GM19023 (cell line): ENCODE measurements around the gene IQGAP1.
A peak's percentile ranks its signal among the peaks of the same experiment; 100 is the strongest.
"Not testable (repeated sequence)": the region's sequence is repeated elsewhere in the genome, so short reads cannot be mapped to it uniquely, and the experiment has no call there.

Source experiments
- ATAC-seq: cut with Tn5 transposase; IDR thresholded peaks from one replicate; pipeline ENCODE4 v1.9.1; 2021; ENCODE audit warnings: mild to moderate bottlenecking, moderate library complexity; ENCODE audit not compliant: unreplicated experiment

IQGAP1 gene

DNA sequence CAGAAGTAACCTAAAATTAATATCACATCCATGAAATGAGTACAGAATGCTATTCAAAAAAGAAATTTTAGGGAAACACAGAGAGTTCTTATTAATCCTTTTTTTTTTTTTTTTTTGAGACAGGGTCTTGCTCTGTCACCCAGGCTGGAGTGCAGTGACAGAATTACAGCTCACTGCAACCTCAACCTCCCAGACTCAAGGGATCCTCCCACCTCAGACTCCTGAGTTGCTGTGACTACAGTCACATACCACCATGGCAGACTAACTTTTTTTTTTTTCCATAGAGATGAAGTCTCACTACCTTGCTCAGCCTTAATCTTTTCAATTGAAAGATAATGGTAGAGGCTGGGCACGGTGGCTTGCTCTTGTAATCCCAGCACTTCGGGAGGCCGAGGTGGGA is 135.3 kb downstream of the IQGAP1 start:
- ATAC-seq, result no peak

DNA sequence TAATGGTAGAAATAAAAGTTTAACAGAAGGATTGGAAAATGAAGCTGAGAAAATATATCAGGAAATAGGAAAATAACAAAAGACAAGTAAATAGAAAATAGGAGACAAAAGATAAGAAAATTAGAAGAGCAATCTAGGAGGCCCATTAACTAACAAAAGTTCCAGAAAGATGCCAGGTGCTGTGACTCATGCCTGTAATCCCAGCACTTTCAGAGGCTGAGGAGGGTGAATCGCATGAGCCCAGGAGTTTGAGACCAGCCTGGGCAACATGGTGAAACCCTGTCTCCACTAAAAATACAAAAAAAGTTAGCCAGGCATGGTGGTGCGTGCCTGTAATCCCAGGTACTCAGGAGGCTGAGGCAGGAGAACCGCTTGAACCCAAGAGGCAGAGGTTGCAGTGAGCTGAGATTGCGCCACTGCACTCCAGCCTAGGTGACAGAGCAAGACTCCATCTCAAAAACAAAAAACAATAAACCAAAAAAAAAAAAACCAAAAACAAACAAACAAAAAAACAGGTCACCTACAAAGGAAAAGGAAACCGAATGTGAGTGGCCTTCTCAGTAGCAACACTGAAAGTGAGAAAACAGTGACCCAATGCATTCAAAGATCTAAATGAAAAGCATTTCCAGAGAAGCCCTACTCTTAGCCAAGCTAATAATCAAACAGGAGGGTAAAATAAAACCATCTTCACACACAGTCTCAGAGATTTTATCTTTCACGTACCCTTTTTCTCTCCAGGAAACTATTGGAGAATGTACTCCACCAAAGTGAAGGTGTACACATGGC is 136.2 kb downstream of the IQGAP1 start:
- ATAC-seq, result not testable (repeated sequence)

DNA sequence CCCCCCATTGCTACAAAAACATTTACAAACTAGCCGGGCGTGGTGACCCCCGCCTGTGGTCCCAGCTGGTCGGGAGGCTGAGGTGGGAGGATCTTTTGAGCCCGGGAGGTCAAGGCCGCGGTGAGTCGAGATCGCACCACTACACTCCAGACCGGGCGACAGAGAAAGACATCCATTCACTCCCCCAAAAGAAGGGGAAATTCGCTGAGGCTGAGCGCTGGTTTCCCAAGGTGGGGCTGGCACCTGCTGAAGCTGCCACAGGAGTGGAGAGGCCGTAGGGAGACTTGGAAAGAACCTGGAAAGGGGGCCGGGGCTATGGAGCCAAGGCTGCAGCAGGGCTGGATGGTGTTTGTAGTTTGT is 140.9 kb downstream of the IQGAP1 start:
- ATAC-seq, result no peak

DNA sequence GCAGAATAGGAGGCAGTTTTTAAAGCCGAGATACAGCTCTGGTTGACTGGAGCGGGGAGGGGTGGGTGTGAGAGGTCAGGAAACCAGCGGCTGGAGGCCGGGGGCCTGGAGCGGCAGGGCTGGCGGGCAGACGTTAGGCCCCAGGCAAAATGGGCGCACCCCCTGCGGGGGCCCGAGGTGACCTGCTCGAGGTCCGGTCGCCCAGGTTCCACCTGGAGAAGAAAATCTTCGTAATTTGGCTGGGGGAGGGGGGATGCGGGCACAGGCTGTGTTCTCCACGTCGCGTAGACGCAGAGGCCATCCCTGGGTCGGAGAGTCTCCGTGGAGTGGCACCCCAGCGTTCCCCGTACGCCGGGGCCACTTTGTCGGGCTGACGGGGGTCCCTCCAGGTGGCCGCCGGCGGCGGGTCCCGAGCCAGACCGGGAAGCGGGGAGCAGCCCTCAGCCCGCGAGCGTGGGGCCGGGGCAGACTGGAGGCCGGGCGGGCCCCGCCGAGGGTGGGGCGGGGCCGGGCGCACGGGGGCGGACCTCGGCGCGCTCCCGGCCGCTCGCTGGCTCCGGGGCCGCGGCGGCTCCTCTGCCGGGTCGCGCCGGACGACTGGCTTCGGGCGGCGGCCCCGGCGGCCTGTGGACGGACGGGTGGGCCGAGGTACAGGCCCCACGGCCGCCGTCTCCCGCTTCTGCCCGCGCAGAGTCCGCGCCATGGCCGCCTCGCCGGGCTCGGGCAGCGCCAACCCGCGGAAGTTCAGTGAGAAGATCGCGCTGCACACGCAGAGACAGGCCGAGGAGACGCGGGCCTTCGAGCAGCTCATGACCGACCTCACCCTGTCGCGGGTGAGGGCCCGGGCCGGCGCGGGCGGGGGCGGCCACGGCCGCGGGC is 141.6 kb downstream of the IQGAP1 start, which contains the start of gene CRTC3:
TSS of gene CRTC3 (plus strand) at position 553 of the 879 bp plus-strand sequence. CDS start at position 702, 149 bp downstream.
- peak; percentile 77 for ATAC-seq

DNA sequence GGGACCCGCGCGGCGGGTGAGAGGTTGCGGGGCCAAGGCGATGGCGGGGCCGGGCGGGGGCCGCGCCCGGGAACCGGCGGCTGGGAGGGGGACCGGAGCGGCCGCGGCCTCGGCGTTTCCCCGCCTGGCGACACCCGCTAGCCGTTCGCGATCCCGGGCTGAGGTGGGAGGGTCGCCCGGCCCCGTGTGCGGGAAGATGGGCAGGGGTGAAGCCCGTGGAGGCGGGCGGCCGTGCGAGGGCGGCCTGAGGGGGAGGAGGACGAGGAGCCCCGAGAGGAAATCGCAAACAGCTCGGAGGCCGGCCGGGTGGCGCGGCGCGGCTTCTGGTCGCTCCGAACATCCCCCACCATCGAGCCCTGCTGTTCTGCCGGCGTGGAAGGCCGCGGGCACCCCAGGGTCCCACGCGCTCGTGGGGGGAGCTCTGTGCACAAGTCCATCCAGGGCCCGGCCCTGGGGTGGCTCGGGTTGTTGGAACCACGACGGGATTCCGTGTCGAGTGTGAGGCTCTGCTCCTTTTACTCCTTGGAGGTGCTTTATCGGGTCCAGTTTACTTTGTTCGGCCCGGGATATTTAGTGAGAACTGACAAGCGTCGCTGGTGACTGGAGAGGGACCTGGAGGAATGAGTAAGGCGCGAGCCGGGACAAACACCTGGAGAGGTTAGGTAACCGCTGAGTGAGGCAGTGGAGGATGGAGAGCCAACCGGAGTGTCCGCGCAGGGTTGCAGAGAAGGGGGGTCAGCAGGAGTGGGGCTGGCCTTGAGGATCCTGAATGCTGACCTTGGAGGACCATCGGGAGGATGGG is 142.4 kb downstream of the IQGAP1 start:
- peak; percentile 39 for ATAC-seq

DNA sequence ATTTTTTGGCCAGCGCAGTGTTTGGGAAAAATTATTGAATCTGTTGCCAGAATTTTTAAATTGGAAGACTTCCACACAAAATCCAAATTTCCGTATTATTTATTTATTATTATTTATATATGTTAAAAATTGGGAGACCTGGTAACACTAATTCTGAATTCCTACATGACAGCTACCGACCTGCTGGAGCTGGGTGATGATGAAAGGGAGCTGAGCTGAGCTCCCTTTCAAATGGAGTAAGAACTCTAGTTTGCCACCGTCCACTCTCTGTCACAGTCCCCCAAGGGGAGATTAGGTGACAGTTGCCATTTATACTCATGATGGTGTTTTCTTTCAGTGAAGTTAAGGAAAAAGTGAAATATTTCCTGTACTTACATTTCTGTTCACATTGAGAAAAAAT is 143.1 kb downstream of the IQGAP1 start:
- ATAC-seq, result no peak

DNA sequence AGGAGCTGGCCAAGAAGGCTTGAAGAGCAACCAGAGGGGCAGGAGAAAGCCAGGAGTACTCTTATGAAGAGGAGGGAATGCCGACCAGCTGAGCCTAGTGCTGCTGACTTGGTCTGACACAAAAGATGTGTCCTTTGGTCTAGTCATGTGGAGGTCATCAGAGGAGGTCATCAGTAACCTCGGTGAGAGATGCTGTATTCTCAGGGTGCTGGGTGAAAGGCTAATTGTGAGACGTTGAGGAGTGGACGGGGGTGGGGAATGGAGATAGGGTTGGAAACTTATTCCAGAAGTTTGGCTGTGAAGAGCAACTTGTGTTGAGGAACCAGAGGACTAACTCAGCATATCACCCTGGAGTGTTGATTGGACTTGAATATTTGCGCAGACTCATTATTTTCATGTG is 147.2 kb downstream of the IQGAP1 start:
- ATAC-seq, result no peak

DNA sequence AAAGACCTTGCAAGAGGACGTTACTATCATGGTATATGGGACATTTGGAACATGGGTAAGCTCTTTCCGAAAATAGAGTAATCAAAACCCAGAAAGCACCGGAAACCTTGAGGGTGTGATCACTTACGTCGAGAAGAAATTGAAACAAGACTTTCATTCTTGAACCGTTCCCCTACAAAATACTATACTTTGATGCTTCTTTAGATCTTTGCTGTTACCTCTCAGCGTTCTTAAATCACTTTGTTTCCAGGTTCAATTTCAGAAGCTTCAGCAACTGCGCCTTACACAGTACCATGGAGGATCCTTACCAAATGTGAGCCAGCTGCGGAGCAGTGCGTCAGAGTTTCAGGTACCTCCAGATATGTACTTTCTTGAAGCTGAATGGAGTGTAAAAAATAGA is 151.7 kb downstream of the IQGAP1 start:
- ATAC-seq, result no peak

DNA sequence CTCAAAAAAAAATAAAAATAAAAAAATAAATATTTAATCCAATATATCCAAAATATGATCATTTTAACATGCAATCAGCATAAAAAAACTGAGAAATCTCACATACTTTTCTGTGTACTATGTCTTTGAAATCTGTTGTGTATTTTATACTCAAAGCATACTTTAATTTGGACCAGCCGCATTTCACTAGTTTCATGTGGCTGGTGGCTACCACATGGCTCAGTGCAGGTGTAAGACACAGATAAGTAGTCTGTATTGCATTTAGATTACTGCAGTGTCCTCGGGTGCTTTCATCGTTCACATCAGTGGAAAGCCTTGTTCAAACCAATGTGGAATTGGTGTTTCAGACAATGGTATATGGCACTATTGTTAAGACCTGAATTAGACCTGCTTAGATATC is 152.7 kb downstream of the IQGAP1 start:
- no peak for ATAC-seq

DNA sequence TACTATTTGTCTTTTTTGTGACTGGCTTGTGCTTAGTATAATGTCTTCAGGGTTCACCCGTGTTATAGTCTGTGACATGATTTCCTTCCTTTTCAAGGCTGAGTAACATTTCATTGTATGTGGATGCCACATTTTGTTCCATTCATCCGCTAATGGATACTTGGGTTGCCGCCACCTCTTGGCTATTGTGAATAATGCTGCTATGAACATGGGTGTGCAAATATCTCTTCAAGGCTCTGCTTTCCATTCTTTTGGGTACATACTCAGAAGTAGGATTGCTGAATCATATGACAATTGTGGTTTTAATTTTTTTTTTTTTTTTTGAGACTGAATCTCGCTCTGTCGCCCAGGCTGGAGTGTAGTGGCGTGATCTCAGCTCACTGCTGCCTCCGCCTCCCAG is 157.1 kb downstream of the IQGAP1 start:
- no peak for ATAC-seq

DNA sequence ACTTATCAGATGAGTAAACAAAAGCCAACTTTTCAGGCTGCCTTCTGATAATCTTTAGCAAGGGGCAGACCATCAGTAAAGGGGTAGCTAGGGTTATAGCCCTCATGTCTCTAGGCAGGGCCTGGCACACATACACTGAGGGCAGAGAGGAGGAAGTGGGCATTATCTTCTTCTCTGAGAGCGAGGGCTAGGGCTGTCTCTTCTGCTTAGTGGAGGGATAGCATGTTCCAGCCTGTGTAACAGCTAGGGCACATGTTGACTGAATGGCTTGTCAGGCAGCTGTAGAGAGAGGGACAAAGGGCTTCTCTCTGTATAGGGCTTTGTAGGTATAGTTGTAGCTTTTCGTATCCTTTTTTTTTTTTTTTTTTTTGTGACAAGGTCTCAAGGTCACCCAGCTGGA is 159.5 kb downstream of the IQGAP1 start:
- no peak for ATAC-seq

DNA sequence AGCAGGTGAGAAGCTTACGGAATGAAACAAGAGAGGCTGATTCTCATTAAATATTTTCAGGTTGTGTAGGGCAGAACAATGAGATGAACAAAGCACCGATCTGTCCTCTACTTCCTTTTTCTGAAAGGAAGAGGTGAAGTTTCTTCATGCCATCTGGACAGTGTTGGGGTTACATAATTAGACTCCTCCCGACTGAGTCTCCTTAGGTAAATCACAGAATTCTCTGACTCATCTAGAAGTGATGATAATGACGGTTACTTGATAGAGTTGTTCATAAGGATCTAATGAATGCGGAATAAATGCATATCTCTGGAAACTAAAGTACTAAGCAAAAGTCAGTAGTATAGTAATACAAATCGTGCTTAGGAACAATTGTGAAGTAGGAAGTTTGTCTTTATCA is 162.9 kb downstream of the IQGAP1 start:
- no peak for ATAC-seq
